Colon (tissue), 2 donors: ENCODE data around the gene AP2A2.
"Not testable (repeated sequence)": the region's sequence is repeated elsewhere in the genome, so short reads cannot be mapped to it uniquely, and the experiment has no call there.

Experiments used
- FAIRE-seq: peaks from 2 replicates; lab custom pipeline; 2012; peaks lifted over from hg19 to GRCh38; lab: Jason Lieb, UNC
- donor health status: control.
- donor health status: control.

Gene AP2A2

DNA sequence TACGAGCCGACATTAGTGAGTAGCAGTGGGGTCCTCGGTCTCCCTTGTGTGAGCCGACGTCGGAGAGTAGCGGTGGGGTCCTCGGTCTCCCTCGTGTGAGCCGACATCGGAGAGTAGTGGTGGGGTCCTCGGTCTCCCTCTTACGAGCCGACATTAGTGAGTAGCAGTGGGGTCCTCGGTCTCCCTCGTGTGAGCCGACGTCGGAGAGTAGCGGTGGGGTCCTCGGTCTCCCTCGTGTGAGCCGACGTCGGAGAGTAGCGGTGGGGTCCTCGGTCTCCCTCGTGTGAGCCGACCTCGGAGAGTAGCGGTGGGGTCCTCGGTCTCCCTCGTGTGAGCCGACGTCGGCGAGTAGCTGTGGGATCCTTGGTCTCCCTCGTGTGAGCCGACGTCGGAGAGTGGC, 49.7 kb downstream of the AP2A2 start:
- not testable (repeated sequence) for FAIRE-seq

DNA sequence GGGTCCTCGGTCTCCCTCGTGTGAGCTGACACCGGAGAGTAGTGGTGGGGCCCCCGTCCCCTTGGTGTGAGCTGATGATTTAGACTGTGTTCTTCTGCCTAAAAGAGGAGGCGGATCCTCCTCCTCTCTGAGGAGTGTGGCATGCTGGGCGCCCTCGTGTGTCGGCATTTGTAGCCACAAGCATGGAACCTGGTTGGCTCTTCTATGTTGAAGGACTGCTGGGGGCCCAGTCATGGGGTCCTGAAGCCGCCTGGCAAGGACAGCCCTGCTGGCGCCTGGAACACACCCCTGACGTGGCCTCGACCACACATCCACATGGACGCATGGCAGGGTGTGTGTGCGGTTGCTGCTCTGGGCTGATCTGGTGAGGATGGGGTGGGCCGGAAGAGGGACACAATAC, 50.2 kb downstream of the AP2A2 start:
- FAIRE-seq, result no peak

DNA sequence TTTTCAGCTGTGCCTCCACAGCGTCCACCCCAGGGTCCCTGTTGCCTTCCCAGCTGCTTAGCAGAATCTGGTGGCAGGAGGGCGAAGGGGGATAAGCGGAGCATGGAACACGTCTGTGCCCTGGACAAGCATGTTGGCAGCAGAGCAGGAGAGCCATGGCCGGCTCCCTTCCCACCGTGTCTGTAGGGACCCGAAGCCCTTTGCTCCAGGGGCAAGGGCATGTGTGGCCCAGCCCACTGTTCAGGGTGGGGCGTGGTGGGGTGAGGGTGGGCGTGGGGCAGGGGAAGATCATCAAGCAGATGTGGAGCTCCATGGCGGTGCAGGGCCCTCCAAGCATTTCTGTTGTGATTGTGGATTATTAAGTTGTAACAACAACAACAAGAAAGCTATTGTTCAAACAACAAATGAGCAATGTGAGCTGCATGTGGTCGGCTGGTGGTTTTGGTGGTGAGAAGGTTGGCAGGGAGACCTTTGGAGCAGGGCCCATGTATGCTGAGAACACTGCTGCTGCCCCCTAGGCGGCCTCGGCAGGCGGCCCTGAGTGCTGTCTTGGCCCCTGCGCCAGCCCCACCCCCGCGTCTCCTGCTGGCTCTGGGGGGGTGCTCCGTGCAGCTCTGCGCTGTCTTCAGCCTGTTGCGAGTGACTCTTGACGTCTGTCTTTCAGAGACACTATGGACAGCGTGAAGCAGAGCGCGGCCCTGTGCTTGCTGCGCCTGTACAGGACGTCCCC, 50.9 kb downstream of the AP2A2 start:
- no peak for FAIRE-seq

DNA sequence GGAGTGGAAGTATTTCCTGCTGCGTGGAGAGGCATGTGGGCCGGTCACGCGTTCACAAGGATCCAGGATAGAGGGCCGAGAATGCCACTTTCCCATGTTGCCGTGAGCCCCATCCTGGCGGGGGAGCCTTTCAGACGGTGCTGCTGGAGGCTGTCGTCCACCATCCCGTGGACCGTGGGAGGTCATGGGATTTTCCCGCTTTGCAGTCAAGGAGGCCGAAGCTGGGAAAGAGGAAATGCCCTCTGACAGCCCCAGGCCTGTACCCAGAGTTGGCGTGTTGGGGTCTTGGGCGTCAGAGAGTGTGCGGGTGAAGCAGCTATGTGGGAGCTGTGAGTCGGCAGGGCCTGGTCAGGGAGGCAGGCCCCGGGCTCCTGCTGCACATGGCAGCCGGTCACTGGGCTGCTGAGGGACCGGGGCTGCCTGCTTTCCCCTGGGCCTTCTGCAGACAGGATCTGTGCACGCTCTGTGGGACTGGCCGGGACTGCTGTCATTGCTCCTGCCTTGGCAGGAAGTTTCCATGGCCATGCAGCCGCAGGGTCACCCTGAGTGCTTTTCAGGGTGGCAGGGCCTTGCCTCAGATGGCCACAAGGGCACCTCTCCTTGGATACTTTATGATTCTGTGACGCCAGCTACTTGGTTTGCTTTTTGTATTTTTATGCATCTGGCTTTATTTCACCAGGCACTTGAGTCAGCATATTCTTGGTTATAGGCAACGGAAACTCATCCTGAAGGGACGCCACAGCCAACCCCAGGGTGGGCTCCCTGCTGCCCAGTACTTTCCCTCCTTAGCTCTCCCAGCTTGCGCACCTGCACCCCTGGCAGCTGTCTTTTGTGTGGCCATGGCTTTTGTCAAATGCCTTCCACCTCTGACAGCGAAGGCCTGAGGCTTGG, 52.4 kb downstream of the AP2A2 start:
- FAIRE-seq, result no peak

DNA sequence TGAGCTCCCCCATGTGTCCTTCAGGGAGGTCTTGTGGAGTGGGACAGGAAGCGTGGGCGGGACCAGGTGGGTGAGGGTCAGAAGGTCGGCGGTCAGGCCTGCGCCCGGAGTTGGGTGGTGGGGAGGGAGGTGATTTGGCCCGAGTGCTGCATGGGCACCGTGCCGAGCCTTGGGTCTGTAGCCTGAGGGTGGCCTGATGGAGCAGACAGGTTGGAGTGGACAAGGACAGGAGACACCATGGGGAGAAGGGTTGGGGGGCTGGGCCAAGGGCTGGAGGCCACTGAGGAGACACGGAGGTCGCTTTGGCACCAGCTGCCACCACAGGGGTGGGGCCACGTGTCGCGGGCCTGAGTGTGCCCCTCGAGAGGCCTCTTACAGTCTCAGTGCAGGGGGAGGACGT, 53.1 kb downstream of the AP2A2 start:
- FAIRE-seq, result no peak

DNA sequence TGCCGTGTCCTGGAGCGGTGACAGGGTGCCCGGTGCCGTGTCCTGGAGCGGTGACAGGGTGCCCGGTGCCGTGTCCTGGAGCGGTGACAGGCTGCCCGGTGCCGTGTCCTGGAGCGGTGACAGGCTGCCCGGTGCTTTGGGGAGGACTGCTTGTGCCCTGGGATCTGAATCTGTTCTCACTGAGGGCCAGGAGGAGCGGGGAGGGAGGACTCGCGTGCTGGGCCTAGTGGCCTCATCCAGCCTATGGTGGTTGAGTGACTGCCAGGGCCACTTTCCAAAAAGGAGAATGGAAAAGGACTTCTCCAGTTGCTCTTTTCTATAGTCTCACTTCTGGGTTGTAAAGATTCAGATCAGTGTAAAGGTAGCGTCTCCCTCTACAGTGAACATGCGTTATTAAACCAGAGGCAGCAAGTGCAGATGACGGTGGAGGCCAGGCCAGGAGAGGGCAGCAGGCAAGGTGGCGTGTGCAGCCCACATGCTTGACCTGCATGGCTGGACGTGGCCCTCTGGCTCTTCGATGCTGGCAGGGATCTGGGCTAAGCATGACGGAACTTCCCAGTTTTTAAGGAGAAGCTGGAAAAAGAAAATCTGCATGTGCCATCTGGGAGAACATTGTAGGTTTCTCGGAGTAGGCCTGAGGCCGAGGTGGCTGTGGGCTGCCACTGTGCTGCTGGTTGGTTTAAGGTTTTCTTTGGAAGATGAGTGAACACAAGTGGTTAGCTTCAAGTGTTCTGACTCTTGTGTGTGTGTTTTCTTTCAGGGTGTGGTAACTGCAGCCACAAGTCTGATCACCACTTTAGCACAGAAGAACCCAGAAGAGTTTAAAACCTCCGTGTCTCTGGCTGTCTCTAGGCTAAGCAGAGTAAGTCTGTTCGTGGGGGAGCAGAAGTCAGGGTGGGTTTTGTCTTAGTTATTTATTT, 55.0 kb downstream of the AP2A2 start:
- no peak for FAIRE-seq

DNA sequence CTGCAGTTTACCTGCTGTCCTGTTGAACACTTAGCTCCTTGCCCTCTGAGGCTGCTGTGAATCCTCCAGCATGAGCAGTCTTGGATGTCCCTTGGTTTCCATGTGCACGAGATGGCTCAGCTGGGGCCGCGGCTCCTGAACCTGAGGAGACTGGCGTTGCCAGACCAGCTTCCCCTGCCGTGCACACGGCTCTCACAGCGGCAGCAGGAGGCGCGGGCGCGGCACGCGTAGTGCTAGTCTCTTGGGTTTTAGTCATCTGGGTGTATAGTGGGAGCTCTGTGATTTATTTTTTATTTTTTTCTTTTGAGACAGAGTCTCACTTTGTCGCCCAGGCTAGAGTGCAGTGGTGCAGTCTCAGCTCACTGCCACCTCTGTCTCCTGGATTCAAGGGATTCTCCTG, 56.1 kb downstream of the AP2A2 start:
- no peak for FAIRE-seq

DNA sequence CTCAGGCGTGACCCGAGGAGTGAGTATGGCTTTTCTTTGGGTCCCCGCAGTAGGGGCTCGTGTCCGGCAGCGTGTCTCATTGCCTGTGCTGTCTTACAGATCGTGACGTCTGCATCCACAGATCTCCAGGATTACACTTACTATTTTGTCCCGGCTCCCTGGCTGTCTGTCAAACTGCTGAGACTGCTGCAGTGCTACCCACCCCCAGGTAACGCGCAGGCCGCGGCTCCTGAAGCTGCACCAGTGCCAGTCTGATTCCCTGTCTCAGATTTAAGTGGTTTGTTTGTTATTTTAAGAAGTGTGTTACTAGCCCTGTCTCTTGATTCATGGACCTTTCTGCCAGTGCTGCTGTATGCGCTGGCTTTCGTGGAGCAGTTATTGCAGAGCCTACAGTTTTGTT, 58.9 kb downstream of the AP2A2 start:
- no peak for FAIRE-seq

DNA sequence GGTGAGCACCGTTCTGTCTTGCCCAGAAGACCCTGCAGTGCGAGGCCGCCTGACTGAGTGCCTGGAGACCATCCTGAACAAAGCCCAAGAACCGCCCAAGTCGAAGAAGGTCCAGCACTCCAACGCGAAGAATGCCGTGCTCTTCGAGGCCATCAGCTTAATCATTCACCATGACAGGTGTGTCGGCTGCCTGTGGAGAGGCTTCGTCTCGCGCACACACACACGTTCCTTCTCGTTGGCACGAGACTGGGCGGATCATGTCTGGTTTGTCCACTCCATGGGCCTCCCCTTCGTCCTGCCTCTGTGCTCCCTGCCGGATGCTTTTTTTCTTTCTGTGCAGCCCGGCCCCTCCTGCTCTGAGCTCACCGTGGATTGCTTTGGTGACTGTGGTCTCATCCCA, 59.7 kb downstream of the AP2A2 start:
- FAIRE-seq, result no peak

DNA sequence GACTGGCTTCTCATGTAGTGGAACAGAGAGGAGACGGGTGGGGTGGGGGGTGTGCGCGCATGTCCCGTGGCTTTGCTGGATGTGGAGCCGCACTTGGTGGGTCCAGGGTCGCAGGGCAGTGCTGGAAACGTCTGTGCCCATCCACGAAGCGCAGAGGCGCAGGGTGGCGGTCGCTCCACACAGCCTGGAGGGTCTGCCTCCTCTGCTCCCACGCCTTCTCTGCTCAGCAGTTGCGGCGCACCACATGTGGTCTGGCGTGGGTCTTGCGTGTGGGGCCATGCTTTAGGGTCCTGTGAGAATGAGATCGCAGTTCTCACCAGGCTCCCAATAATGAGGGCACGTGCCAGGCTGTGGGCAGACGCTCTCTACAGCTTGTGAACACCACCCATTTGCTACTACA, 60.2 kb downstream of the AP2A2 start:
- FAIRE-seq, result no peak

DNA sequence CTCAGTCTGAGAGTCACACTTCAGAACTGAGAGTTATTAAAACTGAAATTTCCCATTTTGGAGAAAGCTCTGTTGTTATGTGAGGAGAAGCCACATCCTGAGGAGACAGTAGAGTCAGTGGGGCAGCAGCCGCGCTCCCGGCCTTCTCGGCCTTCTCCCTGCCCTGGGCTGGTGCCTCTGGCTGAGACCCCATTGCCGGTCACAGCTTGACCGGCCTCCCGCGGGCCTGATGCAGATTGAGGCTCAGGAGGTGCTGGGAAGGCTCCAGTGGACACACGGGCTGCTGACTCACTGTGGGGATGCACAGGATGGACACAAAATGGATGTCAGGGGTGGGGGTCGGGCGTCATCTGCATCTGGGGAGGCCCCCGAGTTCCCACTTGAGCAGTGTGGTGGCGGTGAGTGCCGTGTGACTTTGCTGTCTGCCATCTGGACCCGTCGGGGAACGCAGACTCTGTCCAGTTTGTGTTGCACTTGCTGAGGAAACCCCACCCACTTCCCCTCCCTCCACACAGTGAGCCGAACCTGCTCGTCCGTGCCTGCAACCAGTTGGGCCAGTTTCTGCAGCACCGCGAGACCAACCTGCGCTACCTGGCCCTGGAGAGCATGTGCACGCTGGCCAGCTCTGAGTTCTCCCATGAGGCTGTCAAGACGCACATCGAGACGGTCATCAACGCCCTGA, 60.7 kb downstream of the AP2A2 start:
- FAIRE-seq, result no peak

DNA sequence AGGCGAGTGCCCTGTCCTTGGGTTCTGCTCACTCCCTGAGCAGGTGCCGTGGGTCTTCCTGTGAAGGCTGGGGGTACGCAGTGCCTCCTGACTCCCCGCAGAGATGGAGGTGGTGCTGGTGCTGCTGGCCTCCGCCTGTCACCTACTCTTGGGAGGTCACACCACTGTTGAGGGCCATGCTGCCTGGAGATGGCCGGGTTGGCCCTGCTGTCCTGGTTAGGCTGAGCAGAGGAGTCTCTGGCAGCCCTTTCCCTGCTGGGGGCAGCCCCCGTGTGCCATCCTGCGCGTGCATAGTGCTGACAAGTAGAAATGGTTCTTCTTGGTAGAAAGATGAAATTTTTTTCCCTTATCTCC, 61.3 kb downstream of the AP2A2 start:
- no peak for FAIRE-seq

DNA sequence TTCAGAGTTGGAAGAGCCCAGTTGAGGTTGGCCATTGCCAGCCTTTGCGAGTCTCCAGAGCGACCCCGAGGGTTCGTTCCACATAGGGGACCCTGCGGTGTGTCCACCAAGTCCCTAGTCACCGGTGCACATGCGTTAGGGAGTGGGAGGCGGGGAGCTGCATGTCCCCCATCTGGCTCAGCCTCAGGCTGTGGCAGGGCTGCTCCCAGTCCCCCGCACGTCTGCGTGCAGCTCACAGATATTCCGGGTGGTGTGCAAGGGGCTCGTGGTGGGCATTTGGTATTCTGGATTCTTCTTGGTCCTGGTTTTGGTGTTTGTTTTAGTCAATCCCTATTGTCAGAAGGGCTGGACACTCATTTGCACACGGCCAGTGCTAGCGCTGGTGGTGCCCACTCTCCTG, 62.0 kb downstream of the AP2A2 start:
- FAIRE-seq, result no peak

DNA sequence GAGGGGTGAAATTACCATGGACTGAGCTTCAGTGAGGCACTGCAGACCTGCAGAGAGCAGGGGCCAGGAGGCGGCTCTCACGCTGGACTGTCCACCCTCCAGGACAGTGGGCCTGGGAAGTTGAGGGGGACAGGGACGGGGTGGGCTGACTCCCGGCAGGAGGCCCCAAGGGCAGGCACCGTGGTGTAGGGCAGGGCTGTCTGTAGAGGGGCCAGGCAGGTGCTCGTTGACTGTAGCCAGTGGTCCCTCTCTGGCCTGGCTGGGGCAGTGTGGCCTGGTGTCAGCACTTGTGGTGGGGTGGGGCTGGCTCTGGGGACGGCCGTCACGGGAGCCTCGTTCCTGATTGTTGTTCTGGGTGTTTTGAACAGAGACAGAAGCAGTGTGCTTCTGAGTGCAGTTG, 64.4 kb downstream of the AP2A2 start:
- no peak for FAIRE-seq

DNA sequence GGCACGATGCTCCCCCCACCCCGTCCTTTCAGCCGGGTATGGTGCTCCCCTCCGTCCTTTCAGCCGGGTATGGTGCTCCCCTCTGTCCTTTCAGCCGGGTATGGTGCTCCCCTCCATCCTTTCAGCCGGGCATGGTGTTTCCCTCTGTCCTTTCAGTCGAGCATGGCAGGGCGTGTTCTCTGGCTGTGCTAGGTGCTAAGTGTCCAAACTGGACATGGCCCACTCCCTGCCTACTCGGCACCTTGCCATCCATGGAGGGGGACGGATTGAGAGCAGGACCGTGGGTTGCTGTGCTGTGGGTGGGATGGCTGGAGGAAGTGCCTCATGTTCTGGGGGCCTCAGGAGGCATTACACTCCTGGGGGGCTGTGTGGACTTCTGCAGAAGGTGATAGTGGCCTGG, 65.4 kb downstream of the AP2A2 start:
- no peak for FAIRE-seq

DNA sequence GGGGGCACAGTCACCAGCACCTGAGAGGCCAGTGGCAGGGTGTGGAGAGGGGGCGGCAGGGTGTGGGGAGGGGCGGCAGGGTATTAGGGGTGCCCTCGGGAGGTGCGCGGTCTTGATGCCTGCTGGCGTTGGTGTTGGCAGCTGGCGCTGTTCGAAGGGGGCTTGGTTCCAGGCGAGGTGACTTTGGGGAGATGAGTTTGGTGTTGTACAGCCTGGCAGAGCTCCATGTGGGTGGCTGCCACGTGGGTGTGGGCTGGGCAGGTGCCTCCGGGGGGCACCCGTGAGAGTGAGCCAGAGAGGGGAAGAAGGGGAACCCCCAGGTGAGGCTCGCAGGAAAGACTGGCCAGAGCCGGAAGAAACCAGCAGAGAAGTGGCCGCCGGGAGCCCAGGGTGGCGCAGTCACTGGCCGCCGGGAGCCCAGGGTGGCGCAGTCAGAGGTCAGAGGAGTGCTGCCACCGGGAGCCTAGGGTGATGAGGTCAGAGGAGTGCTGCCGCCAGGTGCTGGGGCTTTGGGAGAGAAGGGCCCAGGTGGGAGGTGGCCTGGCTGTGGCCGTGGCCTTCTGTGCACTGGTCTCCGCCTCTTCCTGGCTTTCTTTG, 66.1 kb downstream of the AP2A2 start:
- no peak for FAIRE-seq

DNA sequence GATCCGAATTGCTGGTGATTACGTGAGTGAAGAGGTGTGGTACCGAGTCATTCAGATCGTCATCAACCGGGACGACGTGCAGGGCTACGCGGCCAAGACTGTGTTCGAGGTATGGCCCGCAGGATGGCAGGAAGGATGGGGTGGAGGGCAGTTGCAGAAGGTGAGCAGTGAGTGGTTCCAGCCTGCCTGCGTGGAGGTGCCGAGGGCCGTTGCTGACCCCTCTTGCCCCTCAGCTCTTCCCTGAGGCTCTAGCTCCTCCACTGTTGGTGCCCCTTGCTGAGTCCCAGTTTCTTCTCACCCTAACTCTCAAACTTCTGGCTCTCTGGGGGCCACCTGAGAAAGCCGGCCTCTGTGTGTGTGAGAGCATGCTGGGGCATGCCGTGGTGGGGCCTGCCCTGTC, 66.9 kb downstream of the AP2A2 start:
- no peak for FAIRE-seq

DNA sequence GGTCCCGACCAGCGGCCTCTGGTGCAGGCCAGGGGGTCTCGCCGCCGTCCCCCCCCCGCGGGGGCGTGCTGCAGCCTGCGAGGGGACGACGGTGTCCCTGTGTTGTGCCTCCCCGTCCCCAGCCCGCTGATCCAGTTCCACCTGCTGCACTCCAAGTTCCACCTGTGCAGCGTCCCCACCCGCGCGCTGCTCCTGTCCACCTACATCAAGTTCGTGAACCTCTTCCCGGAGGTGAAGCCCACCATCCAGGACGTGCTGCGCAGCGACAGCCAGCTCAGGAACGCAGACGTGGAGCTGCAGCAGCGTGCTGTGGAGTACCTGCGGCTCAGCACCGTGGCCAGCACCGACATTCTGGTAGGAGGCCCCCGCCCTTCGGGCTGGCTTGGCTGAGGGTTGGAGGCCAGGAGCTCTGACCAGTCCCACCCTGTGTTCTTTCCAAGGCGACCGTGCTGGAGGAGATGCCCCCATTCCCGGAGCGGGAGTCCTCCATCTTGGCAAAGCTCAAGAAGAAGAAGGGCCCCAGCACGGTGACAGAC, 68.0 kb downstream of the AP2A2 start:
- FAIRE-seq, result no peak

DNA sequence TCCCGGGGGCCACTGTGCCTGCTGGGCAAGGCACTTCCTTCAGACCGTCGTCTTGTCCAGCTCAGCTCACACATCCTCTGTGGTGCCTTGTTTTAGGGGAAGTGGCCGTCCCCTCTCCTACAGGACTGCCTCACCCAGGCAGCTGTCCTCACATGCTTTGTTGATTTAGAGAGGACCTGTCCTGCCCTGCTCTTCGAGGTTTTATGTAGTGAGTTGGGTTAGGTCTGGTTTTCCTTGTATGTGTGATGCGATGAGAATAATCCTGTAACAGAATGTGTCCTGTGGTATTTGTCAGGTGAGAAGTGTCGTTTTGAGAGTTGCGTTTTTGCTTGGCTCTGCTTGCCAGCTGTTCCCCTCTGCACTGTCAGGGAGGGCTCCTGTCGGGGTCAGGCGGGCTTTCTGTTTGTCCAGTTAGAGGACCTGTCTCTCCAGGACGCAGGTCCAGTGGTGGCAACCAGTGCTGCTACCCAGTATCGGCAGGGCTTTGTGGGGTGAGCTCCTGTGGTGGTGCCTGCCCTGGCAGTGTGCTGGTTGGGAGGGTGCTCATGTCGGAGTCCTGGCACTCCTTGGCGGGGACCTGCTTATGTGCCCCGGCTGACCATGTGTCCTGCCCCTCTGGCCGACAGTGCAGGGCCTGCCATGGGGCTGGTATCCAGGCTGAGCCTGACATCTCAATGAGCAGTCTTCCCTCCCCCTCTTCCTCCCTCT, 69.5 kb downstream of the AP2A2 start:
- FAIRE-seq, result no peak

DNA sequence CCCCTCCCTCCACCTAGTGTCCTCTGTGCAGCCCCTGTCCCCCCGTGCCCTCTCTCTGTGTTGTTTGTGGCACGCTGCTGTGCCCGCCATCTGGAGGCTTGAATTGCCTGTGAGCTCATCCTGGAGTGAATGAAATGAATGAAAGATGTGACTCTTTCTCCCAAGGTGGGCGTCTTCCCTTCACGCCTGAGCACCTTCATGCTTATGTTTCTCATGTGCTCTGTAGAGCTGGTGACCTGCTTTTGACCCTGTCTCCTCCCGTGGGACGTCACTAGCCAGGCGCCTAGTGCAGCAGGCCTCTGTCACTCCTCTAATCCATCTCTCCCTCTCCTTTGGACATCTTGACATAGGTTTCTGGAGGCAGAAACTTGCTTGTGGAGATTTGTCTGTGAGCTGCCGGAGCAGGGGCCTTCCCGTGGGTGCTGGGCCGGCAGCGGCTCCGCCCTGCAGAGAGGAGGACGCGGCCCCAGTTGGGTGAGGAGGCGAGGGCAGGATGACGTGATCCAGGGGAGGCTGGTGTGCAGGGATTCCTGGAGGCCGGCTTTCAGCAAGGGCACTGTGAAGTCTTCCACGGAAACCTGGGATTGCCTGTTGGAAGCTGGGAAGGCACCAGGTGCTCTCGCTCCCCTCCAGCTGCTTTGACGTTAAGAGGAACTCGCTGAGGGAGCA, 70.2 kb downstream of the AP2A2 start:
- FAIRE-seq, result no peak
